Suprapubic skin (tissue), 3 donors: ENCODE data around the gene NKAIN2.

ENCODE experiments used
- CTCF ChIP-seq, 2 donors: fragments of 200-600 bp in 1 of 2; fragments of 450-650 bp in 1 of 2; sonication (generic) in 1 of 2; IDR thresholded peaks; one replicate each; pipeline ENCODE4 v1.5.1; 2016 to 2019; ENCODE audit warnings: antibody characterized with exemption in 2 of 2, mild to moderate bottlenecking in 1 of 2, moderate library complexity in 1 of 2
- POLR2AphosphoS5 ChIP-seq, 3 donors: sonication (generic); formaldehyde crosslinking; IDR thresholded peaks; one replicate each; pipeline ENCODE4 v1.6.1; 2017; ENCODE audit warnings: antibody characterized with exemption in 3 of 3

- no peak for TF ChIP-seq POLR2AphosphoS5 (IDR thresholded peaks at IDR 0.05)
- TF ChIP-seq CTCF (IDR thresholded peaks at IDR 0.05) = no peak
Measured at GRCh38 chr6:123770247-123770949, 33.3 kb upstream of the NKAIN2 start.
